Activated T-cell treated with anti-CD3 and anti-CD28 coated beads for 1 hour (primary cell): ENCODE results near the gene NEK11.
A peak's percentile ranks its signal among the peaks of the same experiment; 100 is the strongest.

Source experiments
- DNase-seq: peaks from one replicate; pipeline ENCODE4 v3.0.0-alpha.2; 2020; ENCODE audit warnings: low read depth

The NEK11 gene

DNA sequence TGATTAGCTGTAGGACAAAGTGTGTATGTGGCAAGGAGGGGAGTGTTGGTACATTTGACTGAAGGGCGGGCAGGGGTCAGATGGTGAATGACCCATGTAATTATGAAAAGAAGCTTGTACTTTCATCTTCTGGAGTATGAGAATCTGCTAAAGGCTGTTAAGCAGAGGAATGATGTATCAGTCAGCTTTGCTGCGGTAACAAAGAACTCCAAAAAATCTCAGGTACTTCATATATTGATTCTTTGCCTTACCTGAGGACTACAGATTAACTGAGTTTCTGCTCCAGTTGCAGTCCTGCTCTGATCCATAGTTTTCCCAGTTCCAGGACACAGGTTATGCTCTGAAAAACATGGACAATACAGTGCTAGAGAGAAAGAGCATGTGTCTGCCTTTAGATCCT lies 115.1 kb downstream of the NEK11 start:
- no peak for DNase-seq

DNA sequence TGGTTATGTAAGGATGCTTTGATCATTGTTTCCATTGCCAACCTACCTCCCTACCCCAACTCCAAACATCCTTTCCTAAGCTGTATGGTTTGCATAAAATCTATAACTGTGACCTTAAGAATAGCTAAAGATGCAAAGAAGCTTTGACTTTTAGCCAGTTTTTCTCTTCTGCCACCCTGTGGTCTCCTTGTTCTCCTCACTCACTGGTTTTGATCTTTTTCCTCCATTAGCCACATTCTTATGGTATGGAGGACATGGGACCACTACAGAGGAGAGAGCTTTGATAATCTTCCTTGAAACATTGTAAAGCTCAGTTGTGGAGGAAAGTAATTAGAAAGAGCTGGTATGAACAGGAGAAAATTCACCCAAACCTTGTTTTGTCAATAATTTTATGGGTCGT lies 115.9 kb downstream of the NEK11 start:
- DNase-seq = no peak

DNA sequence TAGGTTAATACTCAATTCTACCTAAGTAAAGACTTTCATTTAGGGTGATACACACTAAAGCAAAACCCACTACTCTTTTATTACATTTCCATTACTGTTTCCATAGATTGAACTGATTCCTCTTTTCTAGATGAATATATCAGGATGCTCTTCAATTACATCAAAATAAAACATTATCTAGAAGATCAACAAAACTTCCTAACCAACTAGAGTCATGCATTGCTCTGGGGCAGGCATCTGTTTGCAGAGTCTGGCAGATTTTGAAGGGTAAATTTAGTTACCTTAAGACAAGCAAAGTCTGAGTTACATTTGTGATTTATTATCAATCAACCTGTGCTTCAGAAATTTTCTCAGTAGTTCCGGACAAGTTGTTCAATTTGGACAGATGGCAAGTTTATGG lies 117.1 kb downstream of the NEK11 start:
- DNase-seq = no peak

DNA sequence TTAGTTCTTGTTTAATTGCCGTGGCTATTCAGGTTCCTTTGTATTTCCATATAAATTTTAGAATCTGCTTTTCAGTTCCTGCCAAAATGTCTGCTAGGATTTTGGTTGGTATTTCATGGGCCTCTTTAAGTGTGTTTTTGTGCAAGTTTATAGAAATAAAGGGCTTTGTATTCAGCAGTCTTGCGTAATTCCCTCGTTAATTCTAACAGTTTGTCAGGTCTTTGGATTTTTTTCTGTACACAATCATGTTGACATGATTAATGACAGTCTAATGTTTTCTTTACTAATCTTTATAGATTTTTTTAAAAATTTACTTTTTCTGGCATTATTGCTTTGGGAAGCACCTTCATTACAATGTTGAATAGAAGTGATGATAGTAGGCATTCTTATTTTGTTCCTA lies 120.9 kb downstream of the NEK11 start:
- no peak for DNase-seq

DNA sequence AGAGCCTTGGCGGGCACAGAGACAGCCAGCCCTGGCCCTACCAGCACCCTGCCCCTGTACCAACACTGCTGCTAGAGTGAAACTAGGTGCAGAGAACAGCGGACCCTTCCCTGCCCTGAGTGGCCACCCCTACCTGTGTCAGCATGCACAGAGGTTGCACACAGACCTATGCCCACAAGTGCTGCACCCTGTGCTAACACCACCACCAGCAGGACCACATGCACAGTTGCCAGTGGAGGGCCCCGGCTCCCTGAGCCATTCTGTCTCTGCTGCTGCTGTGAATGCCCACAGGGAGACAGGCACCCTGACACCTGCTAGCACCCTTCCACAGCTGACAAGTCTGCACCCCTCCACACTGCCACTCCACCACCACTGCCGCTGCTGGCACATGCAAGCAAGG lies 131.8 kb downstream of the NEK11 start:
- DNase-seq = no peak

DNA sequence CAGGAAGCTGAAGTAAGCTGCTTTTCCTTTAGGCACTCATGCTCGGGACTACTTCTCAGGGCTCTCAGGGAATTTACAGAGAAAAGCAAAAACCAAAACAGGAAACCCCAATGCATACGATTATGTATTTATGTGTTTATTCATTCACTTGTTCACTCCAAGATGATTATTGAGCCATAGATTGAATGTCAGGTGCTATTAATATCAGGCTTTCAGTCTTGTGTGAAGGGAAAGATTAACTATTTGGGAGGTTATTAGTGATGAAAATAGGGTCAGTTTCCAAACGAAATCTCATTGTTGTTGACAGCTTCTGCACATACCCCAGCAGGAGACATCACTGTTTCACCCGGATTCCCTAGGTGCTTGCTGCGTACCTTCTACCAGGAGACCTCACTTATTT lies 135.8 kb downstream of the NEK11 start:
- no peak for DNase-seq

DNA sequence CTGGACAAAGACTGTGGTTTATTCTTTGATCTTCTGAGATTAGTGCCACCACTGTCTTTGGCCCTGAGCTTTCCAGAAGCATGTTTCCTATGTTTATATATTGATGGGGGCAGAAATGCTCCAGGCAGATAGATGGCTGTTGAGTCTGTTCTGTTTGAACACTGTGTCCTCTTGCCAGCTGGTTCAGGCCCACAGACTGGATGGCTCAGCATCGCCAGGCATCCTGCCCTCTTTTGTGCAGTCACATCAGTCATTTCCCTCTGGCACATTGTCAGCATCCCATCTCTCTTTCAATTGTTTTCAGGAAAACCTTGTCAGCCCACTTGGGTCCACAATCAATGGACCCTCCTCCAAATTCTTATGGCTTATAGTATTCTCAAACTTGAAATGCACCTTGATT lies 141.2 kb downstream of the NEK11 start:
- no peak for DNase-seq

DNA sequence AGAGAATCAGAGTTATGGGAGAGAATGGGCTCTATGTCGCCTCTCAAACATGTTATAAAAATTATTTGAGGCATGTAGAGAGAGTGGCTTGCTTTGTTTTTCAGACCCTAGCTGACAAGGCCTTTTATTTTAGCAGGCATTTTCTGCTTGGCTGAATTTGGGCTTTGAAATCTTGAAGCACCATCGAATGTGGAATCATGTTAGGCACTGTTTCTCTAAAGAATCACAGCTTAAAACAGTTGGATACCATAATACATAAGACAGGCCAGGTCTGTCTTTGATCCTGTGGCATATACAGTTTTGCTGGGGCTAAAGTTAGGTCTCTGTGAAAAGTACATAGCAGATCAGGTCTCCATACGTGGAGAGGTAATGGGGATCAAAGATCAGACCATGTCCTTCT lies 142.7 kb downstream of the NEK11 start:
- DNase-seq = no peak

DNA sequence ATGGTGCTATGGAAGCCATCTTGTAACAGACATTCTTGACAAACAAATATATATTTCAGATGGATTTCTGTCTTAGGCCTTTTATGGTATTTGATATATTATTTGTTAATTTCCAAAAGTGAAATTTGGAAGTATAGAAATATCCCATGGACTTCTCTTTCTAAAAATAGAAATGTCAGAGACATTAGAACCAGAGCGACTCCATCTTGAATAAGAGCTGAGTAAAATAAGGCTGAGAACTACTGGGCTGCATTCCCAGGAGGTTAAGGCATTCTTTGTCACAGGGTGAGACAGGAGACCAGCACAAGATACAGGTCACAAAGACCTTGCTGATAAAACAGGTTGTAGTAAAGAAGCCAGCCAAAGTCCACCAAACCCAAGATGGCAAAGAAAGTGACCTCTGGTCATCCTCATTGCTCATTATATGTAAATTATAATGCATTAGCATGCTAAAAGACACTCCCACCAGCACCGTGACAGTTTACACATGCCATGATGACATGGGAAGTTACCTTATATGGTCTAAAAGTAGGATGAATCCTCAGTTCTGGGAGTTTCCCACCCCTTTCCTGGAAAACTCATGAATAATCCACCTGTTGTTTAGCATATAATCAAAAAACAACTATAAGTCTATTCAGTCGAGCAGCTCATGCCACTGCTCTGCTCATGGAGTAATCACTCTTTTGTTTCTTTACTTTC lies 146.0 kb downstream of the NEK11 start:
- DNase-seq = no peak

DNA sequence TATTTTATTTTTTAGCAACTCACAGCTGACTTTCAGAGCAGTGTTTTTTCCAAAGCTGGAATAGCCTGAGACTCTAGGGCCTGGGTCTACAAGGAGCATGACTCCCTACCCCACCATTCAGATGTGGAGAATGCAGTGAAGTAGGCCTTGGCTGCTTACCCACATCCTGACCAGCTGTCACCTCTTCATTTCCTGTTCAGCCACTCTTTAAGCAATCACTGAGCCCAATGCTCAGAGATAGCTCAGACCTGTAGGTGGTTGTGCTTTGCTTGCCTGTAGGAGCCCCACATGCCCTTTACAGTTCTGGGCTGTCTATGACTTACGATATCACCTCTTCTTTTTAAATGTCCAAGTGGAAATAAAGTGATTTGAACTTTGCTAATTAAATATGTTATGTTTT lies 148.1 kb downstream of the NEK11 start:
- peak; percentile 1 for DNase-seq

DNA sequence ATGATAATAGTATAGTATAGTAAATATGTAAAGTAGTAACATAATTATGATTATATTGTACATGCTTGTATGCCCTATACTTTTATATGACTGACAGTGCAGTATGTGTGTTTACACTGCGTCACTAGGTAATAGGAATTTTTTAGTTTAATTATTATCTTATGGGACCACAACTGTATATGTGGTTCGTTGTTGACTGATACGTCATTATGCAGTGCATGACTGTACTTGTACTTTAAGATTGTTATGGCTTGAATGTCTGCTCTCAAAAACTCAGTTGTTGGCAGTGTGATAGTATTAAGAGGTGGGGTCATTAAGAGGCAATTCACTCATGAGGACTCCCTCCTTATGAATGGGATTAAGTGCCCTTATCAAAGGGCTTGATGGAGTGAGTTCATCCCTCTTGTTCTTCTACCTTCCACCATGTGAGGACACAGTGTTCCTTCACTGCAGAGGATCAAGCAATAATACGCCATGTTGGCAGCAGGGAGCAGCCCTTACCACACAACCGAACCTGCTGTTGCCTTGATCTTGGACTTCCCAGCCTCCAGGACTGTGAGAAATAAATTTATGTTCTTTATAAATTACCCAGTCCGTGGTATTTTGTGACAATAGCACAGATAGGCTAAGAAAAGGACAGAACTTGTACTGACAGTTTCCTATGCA lies 152.2 kb downstream of the NEK11 start:
- no peak for DNase-seq

DNA sequence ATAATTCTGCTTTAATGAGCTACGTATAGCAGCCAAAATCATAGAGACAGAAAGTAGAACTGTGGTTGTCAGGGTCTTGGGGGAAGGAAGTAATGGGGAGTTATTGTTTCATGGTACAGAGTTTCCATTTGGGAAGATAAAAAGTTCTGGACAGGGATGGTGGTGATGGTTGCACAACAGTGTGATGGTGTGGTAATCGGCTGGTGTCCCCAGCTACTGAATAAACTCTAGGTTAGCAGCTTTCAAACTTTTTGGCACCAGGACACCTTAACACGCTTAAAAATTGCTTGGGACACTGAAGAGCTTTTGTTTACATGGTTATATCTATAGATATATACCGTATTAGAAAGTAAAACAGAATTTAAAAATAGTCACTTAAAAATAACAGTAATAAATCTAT lies 166.0 kb downstream of the NEK11 start:
- no peak for DNase-seq

DNA sequence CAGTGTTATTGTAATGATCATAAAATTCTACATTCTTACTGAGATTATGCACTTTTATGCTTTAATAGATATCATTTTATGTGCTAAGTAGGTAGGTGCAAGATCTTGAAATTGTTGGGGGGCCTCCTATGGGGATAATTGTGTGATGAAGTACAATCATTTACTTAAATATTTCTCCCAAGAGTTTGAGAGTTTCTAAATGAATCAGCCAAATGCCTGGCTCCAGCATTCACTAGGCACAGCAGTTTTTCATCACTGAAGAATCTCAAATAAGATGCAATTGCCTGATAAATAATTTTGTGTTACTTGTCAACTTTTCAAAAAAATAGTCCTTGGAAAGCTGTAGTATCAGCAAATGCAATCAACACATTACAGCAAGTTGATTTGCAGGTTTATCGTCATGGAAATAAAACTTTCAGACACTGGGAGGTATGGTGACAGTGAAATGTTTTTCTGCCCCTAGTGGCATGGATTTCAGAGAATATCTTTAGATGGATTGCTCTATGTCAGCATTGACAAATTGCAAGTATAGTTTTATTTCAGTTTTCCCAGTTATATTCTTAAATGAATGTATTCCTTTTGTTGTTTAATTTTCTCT lies 167.1 kb downstream of the NEK11 start:
- no peak for DNase-seq

DNA sequence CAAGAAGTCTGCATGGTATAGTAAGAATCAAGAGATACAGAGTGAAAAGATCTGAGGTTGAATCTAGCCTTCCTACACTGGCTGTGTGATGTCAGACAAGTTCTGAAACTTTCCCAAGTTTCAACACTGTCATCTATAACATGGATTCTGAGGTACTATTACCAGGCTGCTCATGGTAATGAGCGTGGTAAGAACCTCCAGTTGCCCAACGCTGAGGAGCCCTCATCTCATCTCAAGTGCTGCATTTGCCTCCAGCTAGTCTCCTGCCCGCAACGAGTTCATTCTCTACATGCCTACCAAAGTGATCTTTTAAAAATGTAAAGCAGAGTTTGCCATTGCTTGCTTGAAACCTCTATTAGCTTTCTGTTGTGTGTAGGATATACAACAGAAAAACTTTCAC lies 168.1 kb downstream of the NEK11 start:
- DNase-seq = no peak

DNA sequence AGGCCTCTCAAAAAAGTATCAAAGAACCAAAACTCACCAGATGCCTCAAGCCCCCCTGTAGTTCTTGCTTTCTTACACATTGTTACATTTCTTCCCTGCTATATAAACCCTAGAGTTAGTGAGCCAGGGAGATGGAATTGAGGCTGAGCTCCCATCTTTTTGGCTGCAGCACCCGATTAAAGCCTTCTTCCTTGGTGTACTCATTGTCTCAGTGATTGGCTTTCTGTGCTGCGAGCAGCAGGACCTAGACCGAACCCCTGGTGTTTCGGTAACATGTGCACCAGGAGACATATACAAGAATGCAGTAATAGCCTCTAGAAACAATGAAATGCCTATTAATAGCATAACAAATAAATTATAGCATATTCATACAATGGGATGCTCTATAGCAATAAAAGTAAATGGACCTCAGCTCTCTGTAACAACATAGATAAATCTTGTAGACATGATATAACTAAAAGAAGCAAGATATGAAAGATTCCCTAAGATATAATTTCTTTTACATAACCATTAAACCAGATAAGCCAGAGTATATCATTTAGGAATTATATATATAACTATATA lies 174.0 kb downstream of the NEK11 start:
- DNase-seq = no peak

DNA sequence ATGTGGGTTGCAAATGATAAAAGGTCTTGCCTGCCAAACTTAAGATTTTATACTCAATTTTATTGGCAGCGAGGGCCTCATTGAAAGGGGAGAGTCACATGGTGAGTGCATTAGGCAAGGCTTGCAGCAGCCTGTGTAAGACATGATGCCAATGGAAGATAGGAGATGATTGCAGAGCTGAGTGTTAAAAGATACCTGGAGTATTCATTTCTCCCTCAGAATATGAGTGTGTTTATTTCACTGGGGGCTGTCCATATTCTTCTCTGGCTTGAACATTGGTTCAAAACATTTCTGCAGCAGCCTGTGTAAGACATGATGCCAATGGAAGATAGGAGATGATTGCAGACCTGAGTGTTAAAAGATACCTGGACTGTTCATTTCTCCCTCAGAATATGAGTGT lies 189.7 kb downstream of the NEK11 start:
- no peak for DNase-seq

DNA sequence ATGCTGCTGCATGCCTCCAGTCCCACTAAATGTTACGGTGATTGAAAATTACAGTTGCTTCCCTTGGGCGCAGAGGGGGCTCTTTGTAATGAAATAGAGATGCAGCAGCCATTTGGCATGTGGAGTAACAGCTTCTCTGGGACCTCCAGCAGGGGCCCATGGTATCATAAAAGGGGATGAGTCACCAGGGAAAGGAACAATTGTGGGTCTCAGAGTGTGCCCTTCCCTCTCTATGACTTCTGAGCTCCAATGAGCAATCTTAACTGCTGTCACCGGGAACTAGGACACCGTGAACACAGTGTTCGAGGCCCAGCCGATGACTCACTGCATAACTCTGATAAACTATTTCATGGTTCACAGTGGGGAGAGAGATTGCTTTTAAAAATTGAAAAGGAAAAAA lies 190.1 kb downstream of the NEK11 start:
- DNase-seq = no peak

DNA sequence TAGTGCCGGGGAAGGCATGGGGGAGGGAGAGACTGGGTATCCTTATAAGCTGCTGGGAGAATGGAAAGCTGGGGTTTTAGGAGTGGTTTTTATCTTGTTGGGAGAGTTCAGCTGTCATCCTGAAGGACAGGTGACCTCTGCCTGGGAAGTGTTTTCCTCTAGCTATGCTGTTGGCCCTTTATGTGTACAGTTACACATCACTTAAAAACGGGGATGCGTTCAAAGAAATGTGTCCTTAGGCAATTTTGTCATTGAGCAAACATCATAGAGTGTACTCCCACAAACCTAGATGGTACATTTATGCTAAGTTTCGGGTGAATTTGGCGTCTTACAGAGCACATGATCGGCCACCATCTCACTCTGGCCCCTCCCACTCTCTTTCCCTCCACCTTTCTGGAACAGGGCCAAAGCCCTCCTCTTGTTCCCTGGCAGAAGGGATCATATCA lies 190.6 kb downstream of the NEK11 start:
- no peak for DNase-seq

DNA sequence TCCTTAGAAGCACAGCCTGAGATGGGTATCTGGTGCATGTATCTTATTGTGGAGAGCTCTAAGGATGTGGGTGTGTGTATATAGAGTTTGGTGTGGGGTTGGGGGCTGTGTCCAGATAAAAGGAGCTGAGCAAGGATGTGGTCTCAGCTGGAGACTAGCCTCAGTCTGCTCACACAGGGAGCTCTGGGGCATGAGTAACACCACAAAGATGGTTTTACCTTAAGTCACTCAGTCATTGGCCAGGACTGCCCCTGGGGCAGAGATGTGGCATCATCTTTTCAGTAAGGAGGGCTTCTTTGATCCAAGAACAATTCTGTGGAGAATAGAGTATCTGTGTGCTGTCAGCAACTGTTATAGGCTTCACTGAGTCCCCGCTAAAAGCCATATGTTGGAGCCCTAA lies 191.5 kb downstream of the NEK11 start:
- DNase-seq = no peak

DNA sequence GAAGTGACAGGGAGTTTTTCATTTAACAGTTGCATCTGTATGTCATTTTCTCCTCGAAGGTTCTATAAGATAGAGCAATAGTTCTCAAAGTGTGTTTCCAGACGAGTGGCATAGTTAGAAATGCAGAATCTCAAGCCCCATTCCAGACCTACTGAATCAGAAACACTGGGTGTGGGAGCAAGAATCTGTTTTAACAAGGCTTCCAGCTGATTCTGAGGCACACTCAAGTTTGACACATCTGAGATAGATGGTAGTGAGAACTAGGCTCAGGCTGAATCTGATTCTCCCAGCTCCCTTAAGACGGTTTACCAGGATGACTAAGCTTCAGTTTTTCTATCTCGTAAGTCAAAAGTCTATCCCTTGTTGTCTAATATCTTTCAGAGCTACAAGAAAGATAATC lies 195.1 kb downstream of the NEK11 start:
- DNase-seq = no peak

DNA sequence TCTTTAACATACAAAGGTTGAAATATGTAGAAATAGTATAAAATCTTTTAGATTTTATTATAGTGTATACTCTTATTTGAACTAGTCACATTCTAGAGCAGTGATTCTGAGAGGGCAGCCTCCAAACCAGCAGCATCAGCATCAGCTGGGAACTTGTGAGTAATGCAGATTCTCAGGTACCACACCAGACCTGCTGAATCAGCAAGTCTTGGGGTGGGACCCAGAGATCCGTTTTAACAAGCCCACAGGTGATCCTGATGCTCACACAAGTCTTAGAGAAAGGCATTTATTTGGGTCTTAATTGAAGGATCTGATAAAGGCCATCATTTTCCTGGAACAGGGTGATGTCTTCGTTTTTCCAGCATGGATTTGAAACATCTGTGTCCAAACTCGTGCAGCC lies 195.9 kb downstream of the NEK11 start:
- DNase-seq = no peak

DNA sequence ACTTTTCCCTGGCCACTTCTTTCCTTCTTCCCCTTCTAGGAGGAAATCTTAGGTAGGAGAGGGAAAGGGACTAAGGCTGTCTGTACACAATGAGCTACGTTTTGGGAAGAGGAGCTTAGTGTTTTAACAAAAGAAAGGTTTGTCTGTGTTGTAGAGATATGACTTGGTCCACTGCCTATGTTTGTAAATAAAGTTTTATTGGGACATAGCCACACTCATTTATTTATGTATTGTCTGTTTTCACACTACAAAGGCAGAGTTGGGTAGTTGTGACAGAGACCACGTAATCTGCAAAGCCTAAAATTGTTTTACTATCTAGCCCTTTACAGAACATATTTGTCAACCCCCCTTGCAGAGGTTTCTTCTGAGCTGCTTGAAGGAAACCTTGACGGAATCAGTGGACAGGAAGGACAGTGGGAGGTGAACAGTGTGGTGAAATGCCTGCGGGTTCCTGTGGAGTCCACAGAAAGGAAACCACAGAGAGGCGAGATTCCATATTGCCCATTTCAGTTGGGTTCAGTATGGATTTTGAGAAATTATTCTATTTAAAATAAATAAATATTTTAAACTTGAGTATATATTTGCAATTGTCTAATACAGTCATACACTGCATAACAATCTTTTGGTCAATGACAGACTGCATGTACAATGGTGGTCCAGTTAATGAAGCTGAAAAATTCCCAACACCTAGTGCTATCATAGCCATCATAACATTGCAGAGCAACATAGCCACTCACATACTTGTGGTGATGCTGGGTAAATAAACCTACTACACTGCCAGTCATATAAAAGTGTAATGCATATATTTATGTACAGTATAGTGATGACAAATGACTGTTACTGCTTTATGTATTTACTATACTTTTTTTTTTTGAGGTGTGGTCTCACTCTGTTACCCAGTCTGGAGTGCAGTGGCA lies 197.0 kb downstream of the NEK11 start:
- no peak for DNase-seq
